ENCODE data around the gene THUMPD2.

Gene THUMPD2

DNA sequence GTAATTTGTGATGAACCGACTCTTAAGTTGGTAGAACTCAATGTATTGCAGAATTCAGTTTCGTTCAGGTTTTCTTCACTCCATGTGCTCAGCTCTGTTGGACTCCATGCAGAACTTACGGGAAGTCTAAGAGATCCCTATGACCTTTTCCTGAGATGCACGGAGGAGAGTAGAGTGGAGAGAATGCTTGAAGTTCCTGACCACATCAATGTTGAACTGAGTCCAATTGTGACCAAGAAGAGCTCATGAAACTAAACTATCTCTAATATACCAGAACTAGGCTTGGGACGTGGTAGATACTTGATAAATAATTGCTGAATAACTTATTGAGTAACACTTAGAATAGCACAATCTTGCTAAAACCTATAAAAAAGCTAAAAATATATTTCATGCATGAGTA is 66.1 kb downstream of the THUMPD2 start:
- Histone ChIP-seq H3K36me3 (no peaks in the 10 kb centered on the region), H3K27me3 (no peaks in the 10 kb centered on the region), H3K4me3 (ENCODE audit: low read depth, low read length) (no peak overlapping the region), H3K4me1 (peaks cover 4% of the 10 kb centered on the region; the same call in 1 of the 2 replicates), H3K9me3 (no peaks in the 10 kb centered on the region)
- DNase-seq: no peak
- TF ChIP-seq, protein P1, sequence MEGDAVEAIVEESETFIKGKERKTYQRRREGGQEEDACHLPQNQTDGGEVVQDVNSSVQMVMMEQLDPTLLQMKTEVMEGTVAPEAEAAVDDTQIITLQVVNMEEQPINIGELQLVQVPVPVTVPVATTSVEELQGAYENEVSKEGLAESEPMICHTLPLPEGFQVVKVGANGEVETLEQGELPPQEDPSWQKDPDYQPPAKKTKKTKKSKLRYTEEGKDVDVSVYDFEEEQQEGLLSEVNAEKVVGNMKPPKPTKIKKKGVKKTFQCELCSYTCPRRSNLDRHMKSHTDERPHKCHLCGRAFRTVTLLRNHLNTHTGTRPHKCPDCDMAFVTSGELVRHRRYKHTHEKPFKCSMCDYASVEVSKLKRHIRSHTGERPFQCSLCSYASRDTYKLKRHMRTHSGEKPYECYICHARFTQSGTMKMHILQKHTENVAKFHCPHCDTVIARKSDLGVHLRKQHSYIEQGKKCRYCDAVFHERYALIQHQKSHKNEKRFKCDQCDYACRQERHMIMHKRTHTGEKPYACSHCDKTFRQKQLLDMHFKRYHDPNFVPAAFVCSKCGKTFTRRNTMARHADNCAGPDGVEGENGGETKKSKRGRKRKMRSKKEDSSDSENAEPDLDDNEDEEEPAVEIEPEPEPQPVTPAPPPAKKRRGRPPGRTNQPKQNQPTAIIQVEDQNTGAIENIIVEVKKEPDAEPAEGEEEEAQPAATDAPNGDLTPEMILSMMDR (IDR thresholded peaks at IDR 0.05; ENCODE audit: low read depth, low read length): no peak

DNA sequence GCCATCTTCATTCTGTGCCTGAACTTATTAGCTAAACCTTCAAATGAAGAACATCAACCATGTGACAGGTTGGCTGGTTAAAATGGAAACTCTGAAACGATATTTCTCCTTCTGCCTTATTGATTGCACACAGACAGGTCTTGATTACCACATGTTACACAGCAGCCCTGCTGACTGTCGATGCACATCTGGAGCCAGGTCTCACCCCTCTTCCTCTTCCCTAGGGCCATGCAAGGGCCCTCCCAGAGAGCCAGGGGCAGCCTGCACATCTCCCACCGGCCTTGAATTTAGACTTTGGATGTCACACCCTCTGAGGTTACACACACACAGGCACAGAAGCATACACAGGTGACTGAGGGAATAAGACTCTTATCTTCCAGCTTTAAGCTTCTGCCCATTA is 68.3 kb downstream of the THUMPD2 start:
- no peaks in the 10 kb centered on the region for H3K9me3 ChIP-seq
- no peak for DNase-seq
- H3K4me3 ChIP-seq (ENCODE audit: low read depth, low read length): no peak overlapping the region
- no peaks in the 10 kb centered on the region for H3K4me1 ChIP-seq
- H3K36me3 ChIP-seq: no peaks in the 10 kb centered on the region
- H3K27me3 ChIP-seq: no peaks in the 10 kb centered on the region
- TF ChIP-seq, protein P1 (IDR thresholded peaks at IDR 0.05; ENCODE audit: low read depth, low read length): no peak

DNA sequence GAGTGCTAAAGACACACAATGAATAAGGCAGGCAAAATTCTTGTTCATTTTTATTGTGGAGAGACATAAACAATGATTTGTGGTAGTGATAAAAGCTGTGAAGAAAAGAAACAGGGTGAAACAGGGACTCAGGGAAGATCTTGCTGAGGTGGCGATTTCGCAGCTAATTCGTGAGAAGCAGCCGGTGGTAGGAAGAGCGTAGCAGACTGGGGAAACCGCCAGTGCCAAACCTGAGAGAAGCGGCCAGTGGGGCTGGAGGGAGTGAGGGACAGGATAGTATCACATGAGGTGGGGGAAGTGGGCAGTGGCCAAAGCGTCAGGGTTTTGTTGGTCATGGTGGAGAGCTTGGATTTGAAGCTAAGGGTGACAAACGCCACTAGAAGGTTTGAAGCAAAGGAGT is 71.1 kb downstream of the THUMPD2 start:
- Histone ChIP-seq H3K36me3 (no peaks in the 10 kb centered on the region), H3K27me3 (no peaks in the 10 kb centered on the region), H3K4me3 (ENCODE audit: low read depth, low read length) (no peak overlapping the region)

DNA sequence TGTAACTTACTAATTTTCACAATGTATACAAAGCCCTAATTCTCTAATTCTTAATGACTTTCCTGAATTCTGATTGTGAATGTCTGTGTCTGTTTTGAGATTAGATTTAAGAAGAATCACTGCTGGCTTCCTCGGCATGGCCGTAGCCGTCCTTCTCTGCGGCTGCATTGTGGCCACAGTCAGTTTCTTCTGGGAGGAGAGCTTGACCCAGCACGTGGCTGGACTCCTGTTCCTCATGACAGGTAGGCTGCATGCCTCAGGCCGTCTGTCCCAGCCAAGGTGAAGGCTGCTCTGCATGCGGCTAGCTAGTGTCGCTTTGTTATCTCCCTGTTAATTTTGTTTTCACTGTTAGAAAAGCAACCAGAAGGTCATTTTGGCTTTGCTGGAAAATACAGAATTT is 72.1 kb downstream of the THUMPD2 start:
- Histone ChIP-seq H3K9me3 (no peaks in the 10 kb centered on the region), H3K4me1 (no peaks in the 10 kb centered on the region; the same call in 1 of the 2 replicates), H3K36me3 (no peaks in the 10 kb centered on the region), H3K4me3 (ENCODE audit: low read depth, low read length) (no peak overlapping the region), H3K27me3 (no peaks in the 10 kb centered on the region)
- no peak for DNase-seq
- TF ChIP-seq, protein P1 (IDR thresholded peaks at IDR 0.05; ENCODE audit: low read depth, low read length): no peak

More for the DNA sequence above, 71.1 kb downstream of the THUMPD2 start:
- TF ChIP-seq, protein P1 (IDR thresholded peaks at IDR 0.05; ENCODE audit: low read depth, low read length): no peak
- no peaks in the 10 kb centered on the region for H3K9me3 ChIP-seq
- H3K4me1 ChIP-seq: no peaks in the 10 kb centered on the region; the same call in 1 of the 2 replicates
- DNase-seq: no peak

DNA sequence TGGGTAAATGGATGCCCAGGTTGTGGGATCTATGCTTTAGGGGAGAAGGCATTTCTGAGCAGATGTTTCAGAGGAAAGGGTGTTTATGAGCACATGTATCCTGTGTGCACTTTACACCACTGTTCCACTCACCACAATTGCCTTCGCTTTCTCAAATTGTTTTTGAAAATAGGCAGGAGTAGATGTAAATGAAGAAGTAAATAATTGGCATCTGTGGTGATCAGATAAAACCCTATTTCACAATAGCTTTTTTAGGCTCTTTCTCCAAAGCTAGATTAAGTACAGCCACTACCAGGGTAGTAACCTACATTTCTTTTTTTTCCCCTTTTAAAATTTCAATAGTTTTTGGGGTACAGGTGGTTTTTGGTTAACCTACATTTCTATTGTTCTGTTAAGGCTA is 72.7 kb downstream of the THUMPD2 start:
- TF ChIP-seq, protein P1 (IDR thresholded peaks at IDR 0.05; ENCODE audit: low read depth, low read length): no peak
- DNase-seq: no peak
- Histone ChIP-seq H3K4me3 (ENCODE audit: low read depth, low read length) (no peak overlapping the region), H3K4me1 (no peaks in the 10 kb centered on the region; the same call in 1 of the 2 replicates), H3K9me3 (no peaks in the 10 kb centered on the region), H3K36me3 (no peaks in the 10 kb centered on the region), H3K27me3 (no peaks in the 10 kb centered on the region)

DNA sequence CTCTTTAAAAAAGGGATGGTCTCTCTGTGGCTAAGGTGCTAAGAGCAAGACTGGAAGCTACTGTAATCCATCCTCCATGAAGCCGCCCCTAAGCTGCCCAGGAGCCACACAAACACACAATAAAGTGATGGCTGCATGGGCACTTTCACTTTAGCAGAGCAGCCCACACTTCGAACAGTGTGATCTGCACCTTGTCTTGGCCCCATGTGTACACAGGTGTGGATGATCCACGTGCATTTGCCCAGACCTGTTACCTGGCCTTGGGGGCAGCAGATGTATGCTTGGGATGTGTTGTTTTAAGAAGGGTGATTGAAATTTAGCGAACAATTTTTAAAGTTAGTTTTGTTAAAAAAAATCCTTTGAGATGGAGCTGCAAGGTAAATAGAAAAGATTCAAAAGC is 73.4 kb downstream of the THUMPD2 start:
- no peak overlapping the region for H3K4me3 ChIP-seq (ENCODE audit: low read depth, low read length)
- H3K36me3 ChIP-seq: no peaks in the 10 kb centered on the region
- H3K9me3 ChIP-seq: no peaks in the 10 kb centered on the region
- no peaks in the 10 kb centered on the region for H3K27me3 ChIP-seq
- TF ChIP-seq, protein P1 (IDR thresholded peaks at IDR 0.05; ENCODE audit: low read depth, low read length): no peak
- DNase-seq: no peak
- H3K4me1 ChIP-seq: no peaks in the 10 kb centered on the region; the same call in 1 of the 2 replicates
